ENCODE results near the gene KCNN3. TPM values are rescaled to one million over a fixed set of nuclear protein-coding genes. Genes with fewer than 3 reads are reported as not detected.

Gene KCNN3
- polyA plus RNA-seq, 6 donors from 2014 or later: 0.03 TPM; not detected in 5

GRCh38 chr1:154765970-154766369 lies 104.1 kb downstream of the KCNN3 start:
- no peak for DNase-seq
- Mint-ChIP-seq H3K4me3 (no peak overlapping the region), H3K36me3 (no peaks in the 10 kb centered on the region), H3K9me3 (no peaks in the 10 kb centered on the region), H3K4me1 (peaks cover 8 to 16% (median 12%) of the 10 kb centered on the region in 3 donors), H3K27me3 (peaks cover 39 to 41% (median 39%) of the 10 kb centered on the region in 3 donors), H3K27ac (no peak overlapping the region)
- ATAC-seq (ENCODE audit: low read depth in 2 of 2): no peak

GRCh38 chr1:154764773-154765172 lies 105.3 kb downstream of the KCNN3 start:
- no peak overlapping the region for H3K27ac Mint-ChIP-seq
- no peaks in the 10 kb centered on the region for H3K36me3 Mint-ChIP-seq

GRCh38 chr1:154764181-154764580 lies 105.9 kb downstream of the KCNN3 start:
- Mint-ChIP-seq H3K4me3 (no peak overlapping the region), H3K27me3 (peaks cover 41 to 44% (median 42%) of the 10 kb centered on the region in 3 donors), H3K9me3 (no peaks in the 10 kb centered on the region), H3K27ac (no peak overlapping the region), H3K4me1 (peaks cover 2 to 5% (median 3%) of the 10 kb centered on the region in 3 donors), H3K36me3 (no peaks in the 10 kb centered on the region)
- ATAC-seq (ENCODE audit: low read depth in 2 of 2): no peak
- DNase-seq: no peak

More at GRCh38 chr1:154764773-154765172, 105.3 kb downstream of the KCNN3 start:
- ATAC-seq (ENCODE audit: low read depth in 2 of 2) (no peak), DNase-seq (no peak)
- H3K4me3 Mint-ChIP-seq: no peak overlapping the region
- H3K9me3 Mint-ChIP-seq: no peaks in the 10 kb centered on the region
- H3K4me1 Mint-ChIP-seq: peaks cover 8 to 11% (median 9%) of the 10 kb centered on the region in 3 donors
- H3K27me3 Mint-ChIP-seq: peaks cover 39 to 42% (median 41%) of the 10 kb centered on the region in 3 donors

- peaks cover 0 to 4% (median 3%) of the 10 kb centered on the region in 3 donors for H3K4me1 Mint-ChIP-seq
- H3K27me3 Mint-ChIP-seq: peaks cover 45 to 68% (median 46%) of the 10 kb centered on the region in 3 donors
- H3K36me3 Mint-ChIP-seq: no peaks in the 10 kb centered on the region
- H3K9me3 Mint-ChIP-seq: no peaks in the 10 kb centered on the region
- no peak overlapping the region for H3K27ac Mint-ChIP-seq
- peak overlapping the region in 4 of 8 donors; percentile 37 to 61 (median 47) for H3K4me3 Mint-ChIP-seq
- ATAC-seq (ENCODE audit: low read depth in 2 of 2): peak; percentile 100
- peak; percentile 78 for DNase-seq
Observed at GRCh38 chr1:154760469-154760933, 109.6 kb downstream of the KCNN3 start.

GRCh38 chr1:154759793-154760192 lies 110.3 kb downstream of the KCNN3 start:
- H3K36me3 Mint-ChIP-seq: no peaks in the 10 kb centered on the region
- peak overlapping the region in 1 of 6 donors; percentile 59 for H3K27ac Mint-ChIP-seq
- H3K27me3 Mint-ChIP-seq: peaks cover 41 to 68% (median 46%) of the 10 kb centered on the region in 3 donors
- H3K9me3 Mint-ChIP-seq: no peaks in the 10 kb centered on the region
- peak overlapping the region in 2 of 8 donors; percentile 37 to 43 for H3K4me3 Mint-ChIP-seq
- ATAC-seq (ENCODE audit: low read depth in 2 of 2) (no peak), DNase-seq (no peak)
- peaks cover 0 to 4% (median 3%) of the 10 kb centered on the region in 3 donors for H3K4me1 Mint-ChIP-seq

- Mint-ChIP-seq H3K4me1 (peaks cover 0 to 4% (median 3%) of the 10 kb centered on the region in 3 donors), H3K27me3 (peaks cover 41 to 68% (median 45%) of the 10 kb centered on the region in 3 donors), H3K36me3 (no peaks in the 10 kb centered on the region), H3K27ac (peak overlapping the region in 1 of 6 donors; percentile 3), H3K9me3 (no peaks in the 10 kb centered on the region), H3K4me3 (peak overlapping the region in 2 of 8 donors; percentile 29 to 45)
- ATAC-seq (ENCODE audit: low read depth in 2 of 2): no peak
- no peak for DNase-seq
Observed at GRCh38 chr1:154759196-154759595, 110.9 kb downstream of the KCNN3 start.

- Mint-ChIP-seq H3K36me3 (no peaks in the 10 kb centered on the region), H3K4me1 (peaks cover 0 to 4% (median 3%) of the 10 kb centered on the region in 3 donors), H3K9me3 (no peaks in the 10 kb centered on the region), H3K27me3 (peaks cover 44 to 71% (median 47%) of the 10 kb centered on the region in 3 donors), H3K4me3 (no peak overlapping the region), H3K27ac (no peak overlapping the region)
- DNase-seq: no peak
- ATAC-seq (ENCODE audit: low read depth in 2 of 2): no peak
Observed at GRCh38 chr1:154758346-154758745, 111.7 kb downstream of the KCNN3 start.

GRCh38 chr1:154756793-154757548 lies 113.1 kb downstream of the KCNN3 start:
- Mint-ChIP-seq H3K4me3 (no peak overlapping the region), H3K9me3 (no peaks in the 10 kb centered on the region), H3K27ac (no peak overlapping the region), H3K27me3 (peaks cover 37 to 58% (median 39%) of the 10 kb centered on the region in 3 donors), H3K36me3 (no peaks in the 10 kb centered on the region), H3K4me1 (peaks cover 0 to 4% (median 3%) of the 10 kb centered on the region in 3 donors)
- DNase-seq: no peak
- no peak for ATAC-seq (ENCODE audit: low read depth in 2 of 2)

- Mint-ChIP-seq H3K4me1 (peaks cover 0 to 4% (median 3%) of the 10 kb centered on the region in 3 donors), H3K9me3 (no peaks in the 10 kb centered on the region), H3K4me3 (no peak overlapping the region), H3K27ac (peak overlapping the region in 3 of 6 donors; percentile 11 to 76 (median 35)), H3K36me3 (no peaks in the 10 kb centered on the region), H3K27me3 (peaks cover 37 to 58% (median 37%) of the 10 kb centered on the region in 3 donors)
- DNase-seq (no peak), ATAC-seq (ENCODE audit: low read depth in 2 of 2) (no peak)
Observed at GRCh38 chr1:154755858-154756730, 114.0 kb downstream of the KCNN3 start.

- Mint-ChIP-seq H3K9me3 (no peaks in the 10 kb centered on the region), H3K27me3 (peaks cover 26 to 62% (median 52%) of the 10 kb centered on the region in 3 donors), H3K27ac (peak overlapping the region in 1 of 6 donors; percentile 9), H3K36me3 (no peaks in the 10 kb centered on the region), H3K4me1 (peaks cover under 1 to 4% (median 3%) of the 10 kb centered on the region in 3 donors), H3K4me3 (no peak overlapping the region)
- ATAC-seq (ENCODE audit: low read depth in 2 of 2) (no peak), DNase-seq (no peak)
Observed at GRCh38 chr1:154753426-154753825, 116.7 kb downstream of the KCNN3 start.

- peaks cover 10 to 13% (median 13%) of the 10 kb centered on the region in 3 donors for H3K4me1 Mint-ChIP-seq
- peaks cover 30 to 62% (median 61%) of the 10 kb centered on the region in 3 donors for H3K27me3 Mint-ChIP-seq
- DNase-seq (no peak), ATAC-seq (ENCODE audit: low read depth in 2 of 2) (no peak)
- H3K9me3 Mint-ChIP-seq: no peaks in the 10 kb centered on the region
- H3K4me3 Mint-ChIP-seq: no peak overlapping the region
- no peak overlapping the region for H3K27ac Mint-ChIP-seq
- no peaks in the 10 kb centered on the region for H3K36me3 Mint-ChIP-seq
Observed at GRCh38 chr1:154752273-154753030, 117.6 kb downstream of the KCNN3 start.

GRCh38 chr1:154751690-154752089 lies 118.4 kb downstream of the KCNN3 start:
- H3K27ac Mint-ChIP-seq: peak overlapping the region in 1 of 6 donors; percentile 7
- peaks cover 27 to 67% (median 63%) of the 10 kb centered on the region in 3 donors for H3K27me3 Mint-ChIP-seq
- no peak for DNase-seq
- no peaks in the 10 kb centered on the region for H3K36me3 Mint-ChIP-seq
- no peak for ATAC-seq (ENCODE audit: low read depth in 2 of 2)
- peak overlapping the region in 1 of 8 donors; percentile 59 for H3K4me3 Mint-ChIP-seq
- peaks cover 15 to 21% (median 20%) of the 10 kb centered on the region in 3 donors for H3K4me1 Mint-ChIP-seq
- no peaks in the 10 kb centered on the region for H3K9me3 Mint-ChIP-seq

Data from naive B cell (primary cell).